ENCODE measurements around the gene ATP2B3. TPM values are rescaled to one million over a fixed set of nuclear protein-coding genes. Genes with fewer than 3 reads are reported as not detected.

The ATP2B3 gene
- total RNA-seq, 1 donor from 2014 or later, result not detected

- H3K4me3 ChIP-seq (ENCODE audit: low read depth, low read length), result no peak overlapping the region
- no peak for DNase-seq (ENCODE audit: low read depth)
- TF ChIP-seq, protein P1, sequence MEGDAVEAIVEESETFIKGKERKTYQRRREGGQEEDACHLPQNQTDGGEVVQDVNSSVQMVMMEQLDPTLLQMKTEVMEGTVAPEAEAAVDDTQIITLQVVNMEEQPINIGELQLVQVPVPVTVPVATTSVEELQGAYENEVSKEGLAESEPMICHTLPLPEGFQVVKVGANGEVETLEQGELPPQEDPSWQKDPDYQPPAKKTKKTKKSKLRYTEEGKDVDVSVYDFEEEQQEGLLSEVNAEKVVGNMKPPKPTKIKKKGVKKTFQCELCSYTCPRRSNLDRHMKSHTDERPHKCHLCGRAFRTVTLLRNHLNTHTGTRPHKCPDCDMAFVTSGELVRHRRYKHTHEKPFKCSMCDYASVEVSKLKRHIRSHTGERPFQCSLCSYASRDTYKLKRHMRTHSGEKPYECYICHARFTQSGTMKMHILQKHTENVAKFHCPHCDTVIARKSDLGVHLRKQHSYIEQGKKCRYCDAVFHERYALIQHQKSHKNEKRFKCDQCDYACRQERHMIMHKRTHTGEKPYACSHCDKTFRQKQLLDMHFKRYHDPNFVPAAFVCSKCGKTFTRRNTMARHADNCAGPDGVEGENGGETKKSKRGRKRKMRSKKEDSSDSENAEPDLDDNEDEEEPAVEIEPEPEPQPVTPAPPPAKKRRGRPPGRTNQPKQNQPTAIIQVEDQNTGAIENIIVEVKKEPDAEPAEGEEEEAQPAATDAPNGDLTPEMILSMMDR (IDR thresholded peaks at IDR 0.05; ENCODE audit: insufficient read depth, low read length, poor library complexity, severe bottlenecking), result no peak
- H3K27me3 ChIP-seq (ENCODE audit: control insufficient read depth, insufficient read depth, low read length), result peaks cover 11% of the 10 kb centered on the region
- no peaks in the 10 kb centered on the region for H3K36me3 ChIP-seq (ENCODE audit: control insufficient read depth, insufficient read depth, low read length)
Measured at GRCh38 chrX:153631346-153631745, 113.9 kb downstream of the ATP2B3 start.

DNA sequence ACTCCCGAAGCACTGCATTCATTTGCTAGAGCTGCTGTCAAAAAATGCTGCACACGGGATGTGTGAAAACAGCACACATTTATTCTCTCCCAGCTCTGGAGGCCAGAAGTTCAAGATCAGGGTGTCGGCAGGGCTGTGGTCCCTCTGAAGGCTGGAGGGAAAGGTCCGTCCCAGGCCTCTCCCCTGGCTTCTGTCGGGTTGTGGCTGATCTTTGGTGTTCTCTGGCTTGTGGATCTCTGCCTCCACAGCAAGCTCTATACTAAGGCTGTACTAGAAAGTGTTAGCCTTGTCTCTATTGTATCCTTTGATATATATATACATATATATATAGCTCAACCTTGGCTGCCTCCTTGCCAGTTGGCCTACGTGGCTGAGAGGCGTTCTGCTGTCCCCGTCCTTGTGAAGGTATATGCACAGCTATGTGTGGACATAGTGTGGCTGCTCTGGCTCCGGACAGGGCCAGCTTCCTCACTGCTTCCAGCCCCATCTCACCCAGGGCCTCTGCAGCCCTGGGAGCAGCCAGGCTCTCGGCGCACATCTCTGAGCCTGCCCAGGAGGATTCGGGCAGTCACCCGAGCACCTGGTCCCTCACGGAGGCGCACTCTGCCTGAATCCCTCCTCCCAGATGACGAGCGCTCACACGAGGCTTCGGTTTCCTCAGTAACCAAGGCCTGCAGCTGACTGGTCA is 114.6 kb downstream of the ATP2B3 start:
- Histone ChIP-seq H3K27me3 (ENCODE audit: control insufficient read depth, insufficient read depth, low read length) (peaks cover 13% of the 10 kb centered on the region), H3K36me3 (ENCODE audit: control insufficient read depth, insufficient read depth, low read length) (no peaks in the 10 kb centered on the region), H3K4me3 (ENCODE audit: low read depth, low read length) (no peak overlapping the region)
- no peak for DNase-seq (ENCODE audit: low read depth)
- TF ChIP-seq, protein P1 (IDR thresholded peaks at IDR 0.05; ENCODE audit: insufficient read depth, low read length, poor library complexity, severe bottlenecking), result no peak

Other genes starting within 250 kb of the ATP2B3 start
- not detected in 2 replicates for gene PNMA6F, start 195.9 kb upstream of the ATP2B3 start, total RNA-seq
- 10.5 and 13.0 TPM in 2 replicates for gene ZNF275, start 183.5 kb upstream of the ATP2B3 start, total RNA-seq
- not detected in 2 replicates for gene PNMA6E, start 116.3 kb upstream of the ATP2B3 start, total RNA-seq
- gene ZFP92, start 106.2 kb upstream of the ATP2B3 start, total RNA-seq, result 1.8 and 1.9 TPM in 2 replicates
- 1.1 TPM in 1 of 2 replicates, not detected in the other for gene TREX2, start 71.6 kb upstream of the ATP2B3 start, total RNA-seq
- gene HAUS7, start 47.1 kb upstream of the ATP2B3 start, total RNA-seq, result 19.9 and 25.8 TPM in 2 replicates
- 6.2 and 10.3 TPM in 2 replicates for gene BGN, start 22.7 kb upstream of the ATP2B3 start, total RNA-seq
- gene CCNQ, start 81.5 kb downstream of the ATP2B3 start, total RNA-seq, result 29.3 and 36.6 TPM in 2 replicates
- gene DUSP9, start 129.6 kb downstream of the ATP2B3 start, total RNA-seq, result 3.2 and 4.1 TPM in 2 replicates
- gene PNCK, start 156.2 kb downstream of the ATP2B3 start, total RNA-seq, result 0.34 and 1.6 TPM in 2 replicates
- 35.0 and 36.0 TPM in 2 replicates for gene SLC6A8, start 170.3 kb downstream of the ATP2B3 start, total RNA-seq
- 148 and 179 TPM in 2 replicates for gene BCAP31, start 206.7 kb downstream of the ATP2B3 start, total RNA-seq
- 14.2 and 15.3 TPM in 2 replicates for gene ABCD1, start 207.2 kb downstream of the ATP2B3 start, total RNA-seq
- 3.6 and 9.1 TPM in 2 replicates for gene PLXNB3, start 246.6 kb downstream of the ATP2B3 start, total RNA-seq

All from kidney epithelial cell (primary cell).